Measurements from ENCODE around the gene ACYP2.

The ACYP2 gene

GRCh38 chr2:54336136-54336976 lies 220.9 kb downstream of the ACYP2 start:
- 0 out of 2 replicates have a peak, but pooled peaks have one; percentile 43 for TF ChIP-seq TCF4 (CRISPR knock-in tag; IDR thresholded peaks at IDR 0.05; ENCODE audit: borderline replicate concordance)
- no peak for TF ChIP-seq CREB5 (CRISPR knock-in tag; IDR thresholded peaks at IDR 0.05; ENCODE audit: low read depth)
- TF ChIP-seq ZFP3 (CRISPR knock-in tag; IDR thresholded peaks at IDR 0.05): no peak
- TF ChIP-seq ISL1 (CRISPR knock-in tag; IDR thresholded peaks at IDR 0.05): peak; percentile 66
- ATAC-seq: peak; percentile 83

- TF ChIP-seq ISL1 (CRISPR knock-in tag; IDR thresholded peaks at IDR 0.05): no peak
- TF ChIP-seq ARNTL (CRISPR knock-in tag; IDR thresholded peaks at IDR 0.05; ENCODE audit: borderline replicate concordance, low read depth): no peak
- no peak for TF ChIP-seq PPARA (CRISPR knock-in tag; IDR thresholded peaks at IDR 0.05; ENCODE audit: borderline replicate concordance)
- TF ChIP-seq TCF4 (CRISPR knock-in tag; IDR thresholded peaks at IDR 0.05; ENCODE audit: borderline replicate concordance): no peak
- no peak for TF ChIP-seq ZNF70 (CRISPR knock-in tag; IDR thresholded peaks at IDR 0.05)
- TF ChIP-seq POU6F1 (CRISPR knock-in tag; IDR thresholded peaks at IDR 0.05; ENCODE audit: borderline replicate concordance, low read depth): no peak
- TF ChIP-seq PATZ1 (CRISPR knock-in tag; IDR thresholded peaks at IDR 0.05; ENCODE audit: borderline replicate concordance): no peak
- TF ChIP-seq ZNF565 (CRISPR knock-in tag; conservative IDR thresholded peaks at IDR 0.05; ENCODE audit: low read depth): no peak
- TF ChIP-seq CSRNP3 (CRISPR knock-in tag; IDR thresholded peaks at IDR 0.05): no peak
- no peak for TF ChIP-seq ZC3H10 (CRISPR knock-in tag; IDR thresholded peaks at IDR 0.05)
- TF ChIP-seq SNAI2 (CRISPR knock-in tag; IDR thresholded peaks at IDR 0.05): no peak
- TF ChIP-seq ZFP30 (CRISPR knock-in tag; IDR thresholded peaks at IDR 0.05): no peak
- TF ChIP-seq CREB5 (CRISPR knock-in tag; IDR thresholded peaks at IDR 0.05; ENCODE audit: low read depth): no peak
- no peak for TF ChIP-seq ZFP3 (CRISPR knock-in tag; IDR thresholded peaks at IDR 0.05)
- no peak for TF ChIP-seq ZNF8 (CRISPR knock-in tag; IDR thresholded peaks at IDR 0.05)
- no peak for TF ChIP-seq CSDC2 (CRISPR knock-in tag; IDR thresholded peaks at IDR 0.05)
- no peak for TF ChIP-seq TSHZ2 (CRISPR knock-in tag; IDR thresholded peaks at IDR 0.05)
- peak; percentile 28 for ATAC-seq
Observed at GRCh38 chr2:54336977-54337255, 221.5 kb downstream of the ACYP2 start.

GRCh38 chr2:54341656-54342055 lies 226.2 kb downstream of the ACYP2 start:
- ATAC-seq: peak; percentile 55
- no peak for TF ChIP-seq CSDC2 (CRISPR knock-in tag; IDR thresholded peaks at IDR 0.05)
- no peak for TF ChIP-seq ZNF565 (CRISPR knock-in tag; conservative IDR thresholded peaks at IDR 0.05; ENCODE audit: low read depth)
- no peak for TF ChIP-seq ESRRG (CRISPR knock-in tag; IDR thresholded peaks at IDR 0.05)
- TF ChIP-seq ARNTL (CRISPR knock-in tag; IDR thresholded peaks at IDR 0.05; ENCODE audit: borderline replicate concordance, low read depth): no peak
- no peak for TF ChIP-seq CREB5 (CRISPR knock-in tag; IDR thresholded peaks at IDR 0.05; ENCODE audit: low read depth)
- TF ChIP-seq TSHZ2 (CRISPR knock-in tag; IDR thresholded peaks at IDR 0.05): no peak
- TF ChIP-seq PATZ1 (CRISPR knock-in tag; IDR thresholded peaks at IDR 0.05; ENCODE audit: borderline replicate concordance): no peak
- TF ChIP-seq ZNF70 (CRISPR knock-in tag; IDR thresholded peaks at IDR 0.05): no peak
- TF ChIP-seq PPARA (CRISPR knock-in tag; IDR thresholded peaks at IDR 0.05; ENCODE audit: borderline replicate concordance): no peak
